Mesenchymal stem cell (in vitro differentiated cells and primary cell): Measurements from ENCODE around the gene ACOT9.

Experiments
- DNase-seq: peaks from one replicate; pipeline ENCODE4 v3.0.0-alpha.2; 2013
- H2AFZ ChIP-seq: one replicate; pipeline ENCODE4 v1.6.1; 2013; ENCODE audit warnings: low read depth, mild to moderate bottlenecking, control low read depth, inconsistent platforms, low read length, moderate library complexity
- H2AK5ac ChIP-seq: 2 replicates; pipeline ENCODE4 v1.6.1; 2013; ENCODE audit warnings: low read length, moderate library complexity, mild to moderate bottlenecking, inconsistent platforms; ENCODE audit not compliant: severe bottlenecking
- H2BK120ac ChIP-seq: one replicate; pipeline ENCODE4 v1.6.1; 2013; ENCODE audit warnings: low read depth, mild to moderate bottlenecking, inconsistent platforms, low read length, moderate library complexity
- H2BK12ac ChIP-seq, 2 experiments: one replicate each; pipeline ENCODE4 v1.6.1; 2013; ENCODE audit warnings: inconsistent platforms in 2 of 2, low read length in 2 of 2, mild to moderate bottlenecking in 2 of 2, moderate library complexity in 2 of 2, control low read depth in 1 of 2
- H2BK15ac ChIP-seq: one replicate; pipeline ENCODE4 v1.6.1; 2013; ENCODE audit warnings: mild to moderate bottlenecking, low read depth, inconsistent platforms; ENCODE audit not compliant: poor library complexity, severe bottlenecking
- H2BK5ac ChIP-seq: 2 replicates; pipeline ENCODE4 v1.6.1; 2013; ENCODE audit warnings: low read depth, mild to moderate bottlenecking, low read length, control low read depth, inconsistent platforms; ENCODE audit not compliant: poor library complexity, severe bottlenecking
- H3K14ac ChIP-seq, 2 experiments: one replicate each; pipeline ENCODE4 v1.6.1; 2013; ENCODE audit warnings: inconsistent platforms in 2 of 2, low read length in 2 of 2, control low read depth in 1 of 2, mild to moderate bottlenecking in 1 of 2, moderate library complexity in 1 of 2
- H3K18ac ChIP-seq, 2 experiments: one replicate each; pipeline ENCODE4 v1.6.1; 2013; ENCODE audit warnings: inconsistent platforms in 2 of 2, low read length in 2 of 2, control low read depth in 1 of 2, low read depth in 1 of 2, mild to moderate bottlenecking in 1 of 2
- H3K23ac ChIP-seq, 2 experiments: one replicate each; pipeline ENCODE4 v1.6.1; 2013; ENCODE audit warnings: inconsistent platforms in 2 of 2, low read length in 2 of 2, mild to moderate bottlenecking in 2 of 2, moderate library complexity in 2 of 2, control low read depth in 1 of 2
- H3K27ac ChIP-seq: 2 replicates; pipeline ENCODE4 v1.5.1; 2013; ENCODE audit warnings: mild to moderate bottlenecking, moderate library complexity, low read length, control low read depth, inconsistent platforms; ENCODE audit not compliant: poor library complexity, severe bottlenecking
- H3K27me3 ChIP-seq, 2 experiments: 2 replicates each; pipeline versions ENCODE4 v1.6.1 to v1.7.0; 2013; ENCODE audit warnings: low read length in 2 of 2, mild to moderate bottlenecking in 2 of 2, moderate library complexity in 2 of 2, control low read depth in 1 of 2, inconsistent platforms in 1 of 2; ENCODE audit not compliant: control insufficient read depth in 1 of 2, insufficient read depth in 1 of 2
- H3K36me3 ChIP-seq, 2 experiments: 2 replicates each; pipeline versions ENCODE4 v1.6.1 to v1.7.0; 2013; ENCODE audit warnings: low read length in 2 of 2, control low read depth in 1 of 2, inconsistent platforms in 1 of 2, low read depth in 1 of 2, mild to moderate bottlenecking in 1 of 2; ENCODE audit not compliant: insufficient read depth in 2 of 2, control insufficient read depth in 1 of 2
- H3K4ac ChIP-seq, 2 experiments: one replicate each; pipeline ENCODE4 v1.6.1; 2013; ENCODE audit warnings: inconsistent platforms in 2 of 2, low read length in 2 of 2, mild to moderate bottlenecking in 2 of 2, moderate library complexity in 2 of 2, control low read depth in 1 of 2, low read depth in 1 of 2
- H3K4me1 ChIP-seq: 2 replicates; pipeline ENCODE4 v1.6.1; 2013; ENCODE audit warnings: low read depth, low read length, control low read depth; ENCODE audit not compliant: control insufficient read depth, insufficient read depth
- H3K4me2 ChIP-seq: 2 replicates; pipeline ENCODE4 v1.6.1; 2013; ENCODE audit warnings: low read length, mild to moderate bottlenecking, inconsistent platforms; ENCODE audit not compliant: poor library complexity, severe bottlenecking
- H3K4me3 ChIP-seq, 2 experiments: 2 replicates each; pipeline versions ENCODE4 v1.5.1 to v1.7.0; 2013; ENCODE audit warnings: low read length in 2 of 2, mild to moderate bottlenecking in 2 of 2, control low read depth in 1 of 2, low read depth in 1 of 2; ENCODE audit not compliant: insufficient read depth in 1 of 2
- H3K79me1 ChIP-seq: replicated peaks from 2 replicates; pipeline ENCODE4 v1.6.1; 2013; ENCODE audit warnings: mild to moderate bottlenecking, control low read depth, low read length, inconsistent platforms; ENCODE audit not compliant: poor library complexity, severe bottlenecking
- H3K9ac ChIP-seq: 2 replicates; pipeline ENCODE4 v1.7.0; 2013; ENCODE audit warnings: mild to moderate bottlenecking, low read length, moderate library complexity
- H3K9me3 ChIP-seq: 2 replicates; pipeline ENCODE4 v1.7.0; 2013; ENCODE audit warnings: mild to moderate bottlenecking, low read length; ENCODE audit not compliant: control insufficient read depth
- H4K8ac ChIP-seq: one replicate; pipeline ENCODE4 v1.6.1; 2013; ENCODE audit warnings: inconsistent platforms, mild to moderate bottlenecking, low read length, moderate library complexity
- H4K91ac ChIP-seq: one replicate; pipeline ENCODE4 v1.6.1; 2013; ENCODE audit warnings: mild to moderate bottlenecking, low read length, inconsistent platforms
- WGBS: methylation state at CpG from one replicate; pipeline ENCODE4 v1.1.7; 2013; ENCODE audit warnings: mixed read lengths; 5-methylcytosine and 5-hydroxymethylcytosine counted together

ACOT9 gene

DNA sequence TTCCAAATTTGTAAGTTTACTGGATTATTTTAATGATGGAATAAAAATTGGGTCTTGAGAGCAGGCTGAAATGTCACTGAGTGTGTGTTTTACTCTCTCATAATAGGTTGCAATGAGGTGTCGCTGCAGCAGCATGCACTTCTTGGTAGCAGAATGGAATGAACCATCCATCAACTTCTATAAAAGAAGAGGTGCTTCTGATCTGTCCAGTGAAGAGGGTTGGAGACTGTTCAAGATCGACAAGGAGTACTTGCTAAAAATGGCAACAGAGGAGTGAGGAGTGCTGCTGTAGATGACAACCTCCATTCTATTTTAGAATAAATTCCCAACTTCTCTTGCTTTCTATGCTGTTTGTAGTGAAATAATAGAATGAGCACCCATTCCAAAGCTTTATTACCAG lies 42.5 kb upstream of the ACOT9 start:
- H3K14ac ChIP-seq, result no peak overlapping the region
- DNase-seq, result peak; percentile 26
- no peak overlapping the region for H2BK120ac ChIP-seq
- no peak overlapping the region for H2BK15ac ChIP-seq
- no peak overlapping the region for H2BK12ac ChIP-seq
- H2AFZ ChIP-seq, result no peak overlapping the region
- no peaks in the 10 kb centered on the region for H3K4me1 ChIP-seq
- no peaks in the 10 kb centered on the region for H3K27me3 ChIP-seq
- H4K91ac ChIP-seq, result no peak overlapping the region
- no CpG with 5 or more reads among the region's 2 CpGs for WGBS
- peak overlapping the region; percentile 92 for H3K9ac ChIP-seq
- H3K79me1 ChIP-seq, result no peaks in the 10 kb centered on the region
- H3K4me3 ChIP-seq, result peak overlapping the region in 1 of 2 experiments; percentile 90
- no peak overlapping the region for H3K18ac ChIP-seq
- no peaks in the 10 kb centered on the region for H3K9me3 ChIP-seq
- no peak overlapping the region for H3K23ac ChIP-seq
- no peak overlapping the region for H3K27ac ChIP-seq
- H3K4ac ChIP-seq, result no peak overlapping the region
- H3K36me3 ChIP-seq, result peaks cover 0 to 16% of the 10 kb centered on the region in 2 experiments
- no peak overlapping the region for H2BK5ac ChIP-seq
- no peak overlapping the region for H3K4me2 ChIP-seq
- H4K8ac ChIP-seq, result no peak overlapping the region
- H2AK5ac ChIP-seq, result no peak overlapping the region

DNA sequence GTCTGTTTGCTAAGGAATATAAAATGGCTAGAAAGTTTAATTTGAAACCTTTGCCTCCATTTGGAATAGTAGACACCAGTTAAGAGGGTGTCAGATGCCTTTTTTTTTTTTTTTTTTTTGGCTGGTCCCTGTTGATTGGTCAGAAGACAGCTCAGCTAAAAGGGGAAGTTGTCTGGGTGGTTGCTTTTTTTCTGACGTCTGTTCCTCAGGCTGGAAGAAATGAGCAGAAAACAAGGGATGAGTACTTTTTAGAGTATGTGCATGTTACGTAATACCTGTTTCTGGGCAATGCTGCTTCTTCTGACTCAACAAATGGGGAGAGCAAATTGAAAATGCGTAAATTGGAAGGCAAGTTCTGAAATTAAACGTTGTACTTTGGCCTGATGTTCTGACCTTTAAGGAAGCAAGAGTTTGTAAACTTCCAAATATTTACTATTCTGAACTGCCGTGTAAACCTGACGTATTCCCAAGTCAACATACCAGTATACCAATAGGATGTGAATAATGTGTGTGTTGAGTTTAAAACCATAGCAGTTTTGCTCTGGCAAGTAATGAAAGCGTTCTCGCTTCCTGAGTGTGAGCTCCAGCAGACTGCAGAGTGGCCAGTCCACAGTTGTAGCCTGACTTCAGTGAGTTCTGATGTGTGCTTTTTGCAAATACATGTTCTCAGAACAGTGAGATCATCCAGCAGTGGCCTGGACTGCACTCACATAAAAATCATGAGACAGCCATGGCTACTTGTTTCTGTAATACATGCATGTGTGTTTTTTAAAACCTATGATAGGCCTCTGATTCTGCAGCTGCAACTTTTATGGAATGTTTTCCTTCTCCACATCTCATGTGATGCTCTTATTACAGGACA lies 41.6 kb upstream of the ACOT9 start:
- peak; percentile 84 for DNase-seq
- Histone ChIP-seq H3K36me3 (peaks cover 0 to 16% of the 10 kb centered on the region in 2 experiments), H3K9ac (peak overlapping the region; percentile 92), H3K79me1 (no peaks in the 10 kb centered on the region), H2BK5ac (no peak overlapping the region), H4K91ac (no peak overlapping the region), H4K8ac (no peak overlapping the region), H2BK15ac (no peak overlapping the region), H2BK12ac (no peak overlapping the region), H3K14ac (no peak overlapping the region), H3K27me3 (no peaks in the 10 kb centered on the region), H2AK5ac (no peak overlapping the region), H3K4me1 (no peaks in the 10 kb centered on the region), H3K27ac (peak overlapping the region; percentile 23), H3K18ac (no peak overlapping the region), H2BK120ac (no peak overlapping the region), H3K4ac (no peak overlapping the region), H2AFZ (no peak overlapping the region), H3K9me3 (no peaks in the 10 kb centered on the region), H3K4me3 (peak overlapping the region in 1 of 2 experiments; percentile 90), H3K23ac (no peak overlapping the region), H3K4me2 (peak overlapping the region; percentile 39)
- WGBS, result 45% methylated on average over 5 of the region's 8 CpGs

DNA sequence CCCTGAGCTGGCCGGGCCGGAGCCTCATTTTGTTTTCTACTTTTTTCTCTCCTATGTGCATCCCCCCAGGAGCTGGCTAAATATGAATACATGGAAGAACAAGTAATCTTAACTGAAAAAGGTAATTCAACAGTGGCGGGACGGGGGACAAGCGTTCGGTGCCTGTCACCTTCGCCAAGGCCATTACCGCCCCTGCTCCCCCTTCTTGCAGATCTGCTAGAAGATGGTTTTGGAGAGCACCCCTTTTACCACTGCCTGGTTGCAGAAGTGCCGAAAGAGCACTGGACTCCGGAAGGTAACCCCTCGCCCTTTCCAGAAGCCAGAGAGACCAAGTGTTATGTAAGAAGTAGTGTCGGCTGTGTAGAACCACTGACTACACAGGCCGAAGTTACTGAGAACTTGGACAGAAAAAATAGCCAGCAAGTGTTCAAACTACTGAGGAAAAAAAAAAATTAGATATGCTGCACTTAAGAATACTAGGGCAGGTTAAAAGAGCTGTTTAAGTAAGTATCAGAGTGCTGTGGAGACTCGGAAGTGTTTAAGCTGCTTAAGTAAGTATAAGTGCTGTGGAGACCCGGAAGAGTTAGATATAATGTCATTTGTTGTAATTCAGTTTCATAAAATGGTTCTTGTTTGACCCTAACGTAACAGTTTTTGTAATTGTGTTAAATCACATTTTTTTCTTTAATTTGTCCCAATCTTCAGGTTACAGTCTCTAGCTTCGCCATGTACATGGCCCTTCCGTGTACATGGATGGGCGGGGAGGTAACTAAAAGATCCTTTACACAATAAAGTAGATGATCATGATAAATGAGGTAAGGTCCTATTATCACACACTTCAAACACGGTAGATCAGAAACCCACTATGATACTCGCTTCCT lies 40.8 kb upstream of the ACOT9 start:
- H3K4me3 ChIP-seq, result peak overlapping the region; percentile 57 to 90
- no peak overlapping the region for H3K4ac ChIP-seq
- no peak overlapping the region for H4K8ac ChIP-seq
- H3K18ac ChIP-seq, result peak overlapping the region in 1 of 2 experiments; percentile 37
- no peak overlapping the region for H3K23ac ChIP-seq
- H2BK120ac ChIP-seq, result no peak overlapping the region
- H3K36me3 ChIP-seq, result peaks cover 0 to 16% of the 10 kb centered on the region in 2 experiments
- 31% methylated on average over 13 of the region's 21 CpGs for WGBS
- H3K4me1 ChIP-seq, result no peaks in the 10 kb centered on the region
- no peak overlapping the region for H2BK12ac ChIP-seq
- peak overlapping the region; percentile 10 for H3K4me2 ChIP-seq
- peak overlapping the region; percentile 4 for H3K27ac ChIP-seq
- H2BK5ac ChIP-seq, result no peak overlapping the region
- no peak for DNase-seq
- no peaks in the 10 kb centered on the region for H3K79me1 ChIP-seq
- H2BK15ac ChIP-seq, result no peak overlapping the region
- peak overlapping the region; percentile 92 for H3K9ac ChIP-seq
- H3K14ac ChIP-seq, result no peak overlapping the region
- no peaks in the 10 kb centered on the region for H3K9me3 ChIP-seq
- no peak overlapping the region for H2AFZ ChIP-seq
- H4K91ac ChIP-seq, result no peak overlapping the region
- no peaks in the 10 kb centered on the region for H3K27me3 ChIP-seq
- no peak overlapping the region for H2AK5ac ChIP-seq
